T-cell (primary cell): ENCODE measurements around the gene COL6A3. TPM values are rescaled to one million over a fixed set of nuclear protein-coding genes. Genes with fewer than 3 reads are reported as not detected.

Source experiments
- ATAC-seq, 4 experiments: fragments of 200-7000 bp in 3 of 4; fragments of 150-1000 bp in 1 of 4; cut with Tn5 transposase; replicated peaks in 1 of 4; 1 replicate in 3 of 4; 2 replicates in 1 of 4; pipeline ENCODE4 v1.10.0; 2021; ENCODE audit warnings: moderate library complexity in 3 of 4, mild to moderate bottlenecking in 2 of 4, moderate number of reproducible peaks in 1 of 4
- CTCF ChIA-PET, 2 donors: fragments of 300-600 bp; sonication (Branson Sonifier 250); formaldehyde crosslinking; loops; one replicate each; lab custom pipeline; 2022; ENCODE audit warnings: antibody characterized with exemption in 2 of 2; lab: Charles Lee
- POLR2A ChIA-PET, 2 donors: fragments of 300-600 bp; sonication (Branson Sonifier 250); formaldehyde crosslinking; loops; one replicate each; lab custom pipeline; 2022; ENCODE audit warnings: antibody characterized with exemption in 2 of 2; lab: Charles Lee
- DNase-seq, 35 experiments: peaks; one replicate each; pipeline versions ENCODE4 v3.0.0 to v3.0.0-alpha.2; 2013 to 2023
- H3K27ac ChIP-seq: one replicate; pipeline ENCODE4 v1.5.1; 2013; ENCODE audit warnings: low read length
- H3K27me3 ChIP-seq, 2 experiments: replicated peaks in 1 of 2; 1 replicate in 1 of 2; 2 replicates in 1 of 2; pipeline versions ENCODE4 v1.6.1 to v1.7.0; 2013; ENCODE audit warnings: low read length in 1 of 2, mixed read lengths in 1 of 2; ENCODE audit not compliant: control insufficient read depth in 2 of 2, insufficient read depth in 2 of 2; ENCODE audit errors: extremely low read depth in 1 of 2
- H3K36me3 ChIP-seq, 2 donors: 1 replicate in 1 of 2; 2 replicates in 1 of 2; pipeline versions ENCODE4 v1.6.1 to v1.7.0; 2013; ENCODE audit warnings: low read length in 1 of 2; ENCODE audit not compliant: control insufficient read depth in 2 of 2, insufficient read depth in 1 of 2; ENCODE audit errors: extremely low read depth in 1 of 2
- H3K4me1 ChIP-seq, 2 experiments: 1 replicate in 1 of 2; 2 replicates in 1 of 2; pipeline versions ENCODE4 v1.6.1 to v1.7.0; 2013; ENCODE audit warnings: low read length in 2 of 2, mixed read lengths in 1 of 2; ENCODE audit not compliant: insufficient read depth in 2 of 2, control insufficient read depth in 1 of 2; ENCODE audit errors: extremely low read depth in 1 of 2
- H3K4me3 ChIP-seq, 2 donors: 1 replicate in 1 of 2; 2 replicates in 1 of 2; pipeline versions ENCODE4 v1.5.1 to v1.7.0; 2013; ENCODE audit warnings: mild to moderate bottlenecking in 2 of 2, low read length in 1 of 2, moderate library complexity in 1 of 2; ENCODE audit not compliant: control insufficient read depth in 1 of 2; ENCODE audit errors: extremely low read depth in 1 of 2
- H3K9me3 ChIP-seq: 2 replicates; pipeline ENCODE4 v1.7.0; 2013
- H3K27ac Mint-ChIP-seq, 2 donors: one replicate each; pipeline ENCODE4 v1.8.0; 2020 to 2021; ENCODE audit warnings: mild to moderate bottlenecking in 2 of 2, mixed read lengths in 2 of 2
- H3K27me3 Mint-ChIP-seq, 2 donors: one replicate each; pipeline ENCODE4 v1.8.0; 2021 to 2022; ENCODE audit warnings: mixed read lengths in 2 of 2
- H3K36me3 Mint-ChIP-seq: one replicate; pipeline ENCODE4 v1.8.0; 2021; ENCODE audit warnings: mixed read lengths
- H3K4me1 Mint-ChIP-seq, 3 donors: one replicate each; pipeline ENCODE4 v1.8.0; 2020 to 2022; ENCODE audit warnings: mixed read lengths in 3 of 3, mild to moderate bottlenecking in 1 of 3
- H3K4me3 Mint-ChIP-seq, 3 donors: one replicate each; pipeline ENCODE4 v1.8.0; 2020 to 2022; ENCODE audit warnings: mild to moderate bottlenecking in 3 of 3, mixed read lengths in 3 of 3, moderate library complexity in 3 of 3
- H3K9me3 Mint-ChIP-seq, 3 donors: one replicate each; pipeline ENCODE4 v1.8.0; 2020 to 2022; ENCODE audit warnings: mixed read lengths in 3 of 3
- WGBS: methylation state at CpG from one replicate; pipeline ENCODE4 v1.1.5; 2013; ENCODE audit warnings: missing lambda C conversion rate; ENCODE audit not compliant: insufficient coverage; 5-methylcytosine and 5-hydroxymethylcytosine counted together
- total RNA-seq, 35 experiments: library from RNA in 6 of 35; stranded (reverse) in 6 of 35; fragments of 120-200 nt in 1 of 35; gene quantifications; one replicate each; pipeline versions ENCODE4 v1.2.1 to v1.2.4 and lab custom pipeline; 2013 to 2026

The COL6A3 gene
- total RNA-seq, 5 donors from 2014 or later (not counting 1 experiment from before 2014, with no cell fraction given) = 1.5 to 2.9 (median 2.5) TPM

- WGBS = 92% methylated on average over 1 of the region's 2 CpGs
- H3K27me3 Mint-ChIP-seq = peaks cover 0 to 2% of the 10 kb centered on the region in 2 donors
- no peaks in the 10 kb centered on the region for H3K27me3 ChIP-seq
- H3K27ac Mint-ChIP-seq = peak overlapping the region in 1 of 2 donors; percentile 40
- no peaks in the 10 kb centered on the region for H3K9me3 Mint-ChIP-seq
- DNase-seq = no peak
- no peak overlapping the region for H3K27ac ChIP-seq
- peaks cover 4% of the 10 kb centered on the region for H3K36me3 Mint-ChIP-seq
- no peaks in the 10 kb centered on the region for H3K4me1 Mint-ChIP-seq
- H3K4me3 Mint-ChIP-seq = no peak overlapping the region
- H3K4me3 ChIP-seq = no peak overlapping the region
- no peak for ATAC-seq
- H3K9me3 ChIP-seq = no peaks in the 10 kb centered on the region
- CTCF ChIA-PET = no interaction called here
- no peaks in the 10 kb centered on the region for H3K36me3 ChIP-seq
- no peaks in the 10 kb centered on the region for H3K4me1 ChIP-seq
- POLR2A ChIA-PET = no interaction called here
These were observed 16.9 kb downstream of the COL6A3 start for GRCh38 chr2:237397072-237397471.

- H3K27me3 ChIP-seq = no peaks in the 10 kb centered on the region
- no peaks in the 10 kb centered on the region for H3K9me3 ChIP-seq
- Mint-ChIP-seq H3K4me1 (no peaks in the 10 kb centered on the region), H3K9me3 (no peaks in the 10 kb centered on the region), H3K36me3 (peaks cover 4% of the 10 kb centered on the region), H3K4me3 (no peak overlapping the region), H3K27me3 (peaks cover 0 to 2% of the 10 kb centered on the region in 2 donors), H3K27ac (no peak overlapping the region)
- no peak overlapping the region for H3K27ac ChIP-seq
- ChIA-PET POLR2A (no interaction called here), CTCF (interaction anchor here in 1 of 2 donors (1.3 kb wide), 1 partner anchor 95 kb away, joined by 4 read pairs; no protein-coding TSS in a partner anchor)
- 95% methylated on average over 3 of the region's 4 CpGs for WGBS
- no peaks in the 10 kb centered on the region for H3K36me3 ChIP-seq
- DNase-seq (no peak), ATAC-seq (no peak)
- H3K4me3 ChIP-seq = no peak overlapping the region
- no peaks in the 10 kb centered on the region for H3K4me1 ChIP-seq
These were observed 20.4 kb downstream of the COL6A3 start for GRCh38 chr2:237393523-237393922.

DNA sequence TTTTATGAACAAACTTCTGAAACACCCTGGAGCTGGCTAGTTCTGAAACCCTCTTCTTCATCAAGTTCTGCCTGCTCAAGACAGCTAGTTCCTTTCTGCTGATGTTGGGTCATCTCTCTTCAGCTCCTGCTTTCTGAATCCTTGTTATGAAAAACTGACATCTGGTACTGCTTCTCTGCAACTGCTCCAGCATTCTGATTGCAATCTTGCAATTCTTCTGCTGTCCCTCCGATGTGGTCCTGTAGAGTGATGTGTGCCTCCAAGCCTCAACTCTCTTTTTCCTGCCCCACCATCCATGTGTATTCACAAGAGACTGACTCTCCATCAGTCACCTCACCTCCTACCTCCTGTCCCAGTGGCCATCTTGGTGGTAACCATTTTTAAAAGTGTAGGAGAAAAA lies 21.8 kb downstream of the COL6A3 start:
- Mint-ChIP-seq H3K27me3 (peaks cover 0 to 2% of the 10 kb centered on the region in 2 donors), H3K27ac (no peak overlapping the region), H3K4me3 (no peak overlapping the region), H3K4me1 (no peaks in the 10 kb centered on the region), H3K36me3 (peaks cover 4% of the 10 kb centered on the region), H3K9me3 (no peaks in the 10 kb centered on the region)
- Histone ChIP-seq H3K4me3 (no peak overlapping the region), H3K4me1 (no peaks in the 10 kb centered on the region), H3K36me3 (no peaks in the 10 kb centered on the region), H3K27ac (no peak overlapping the region), H3K27me3 (no peaks in the 10 kb centered on the region), H3K9me3 (no peaks in the 10 kb centered on the region)
- no CpG with 5 or more reads among the region's 1 CpG for WGBS
- ATAC-seq = no peak
- POLR2A ChIA-PET = no interaction called here
- no peak for DNase-seq
- CTCF ChIA-PET = no interaction called here

DNA sequence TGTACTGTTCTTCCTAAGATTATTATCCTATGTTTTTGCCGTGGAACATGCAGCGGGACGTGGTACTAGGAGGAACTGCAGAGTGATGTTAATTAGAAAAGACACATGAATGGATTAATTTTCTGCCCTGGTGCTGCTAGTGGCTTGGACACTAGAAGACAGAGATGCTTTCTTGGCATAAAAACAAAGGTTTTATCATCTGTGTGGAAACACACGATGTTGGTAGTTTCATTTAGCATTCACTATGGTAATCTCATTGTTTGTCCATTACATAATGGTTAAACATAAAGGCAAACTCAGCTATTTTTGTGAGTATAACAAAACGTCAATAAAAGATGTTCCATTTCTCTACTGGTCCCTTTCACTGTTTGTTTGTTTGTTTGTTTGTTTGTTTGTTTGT lies 22.8 kb downstream of the COL6A3 start:
- WGBS = 89% methylated on average over 3 of the region's 5 CpGs
- Mint-ChIP-seq H3K4me1 (no peaks in the 10 kb centered on the region), H3K36me3 (peaks cover 4% of the 10 kb centered on the region), H3K9me3 (no peaks in the 10 kb centered on the region), H3K27ac (no peak overlapping the region), H3K27me3 (no peaks in the 10 kb centered on the region), H3K4me3 (no peak overlapping the region)
- Histone ChIP-seq H3K9me3 (no peaks in the 10 kb centered on the region), H3K27ac (no peak overlapping the region), H3K4me1 (no peaks in the 10 kb centered on the region), H3K27me3 (no peaks in the 10 kb centered on the region), H3K36me3 (no peaks in the 10 kb centered on the region), H3K4me3 (no peak overlapping the region)
- ChIA-PET CTCF (no interaction called here), POLR2A (no interaction called here)
- DNase-seq = no peak
- no peak for ATAC-seq

- H3K9me3 Mint-ChIP-seq = no peaks in the 10 kb centered on the region
- DNase-seq (no peak), ATAC-seq (no peak)
- H3K4me1 Mint-ChIP-seq = no peaks in the 10 kb centered on the region
- Histone ChIP-seq H3K4me3 (no peak overlapping the region), H3K27me3 (no peaks in the 10 kb centered on the region), H3K27ac (no peak overlapping the region), H3K36me3 (no peaks in the 10 kb centered on the region), H3K9me3 (no peaks in the 10 kb centered on the region), H3K4me1 (no peaks in the 10 kb centered on the region)
- no peak overlapping the region for H3K27ac Mint-ChIP-seq
- WGBS = 69% methylated on average over 2 of the region's 2 CpGs
- H3K36me3 Mint-ChIP-seq = peaks cover 3% of the 10 kb centered on the region
- no peaks in the 10 kb centered on the region for H3K27me3 Mint-ChIP-seq
- CTCF ChIA-PET = no interaction called here
- POLR2A ChIA-PET = no interaction called here
- H3K4me3 Mint-ChIP-seq = no peak overlapping the region
These were observed 23.7 kb downstream of the COL6A3 start for GRCh38 chr2:237390235-237390634.

DNA sequence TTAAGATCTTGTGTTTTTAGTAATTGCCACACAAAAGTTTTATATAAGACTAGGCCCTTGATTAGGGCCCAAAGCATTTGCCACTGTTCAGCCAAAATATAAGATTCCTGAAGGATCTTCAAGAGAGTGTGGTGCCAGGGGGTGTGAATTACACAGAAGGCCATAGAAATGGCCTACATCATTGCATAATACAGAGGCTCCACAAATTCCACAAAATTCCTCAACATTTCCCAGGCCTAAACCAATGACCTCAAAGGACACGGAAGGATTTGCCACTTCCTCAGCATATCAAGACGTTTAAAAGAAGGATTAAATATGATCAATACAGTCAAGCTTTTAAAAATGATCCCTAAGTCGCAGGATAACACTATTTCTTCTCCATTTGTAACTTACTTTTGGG lies 24.1 kb downstream of the COL6A3 start:
- Mint-ChIP-seq H3K36me3 (no peaks in the 10 kb centered on the region), H3K4me1 (no peaks in the 10 kb centered on the region), H3K9me3 (no peaks in the 10 kb centered on the region), H3K27ac (no peak overlapping the region), H3K4me3 (no peak overlapping the region), H3K27me3 (no peaks in the 10 kb centered on the region)
- WGBS = no CpG with 5 or more reads among the region's 3 CpGs
- H3K9me3 ChIP-seq = no peaks in the 10 kb centered on the region
- H3K36me3 ChIP-seq = no peaks in the 10 kb centered on the region
- no peak for ATAC-seq
- no peaks in the 10 kb centered on the region for H3K4me1 ChIP-seq
- ChIA-PET POLR2A (no interaction called here), CTCF (no interaction called here)
- H3K27ac ChIP-seq = no peak overlapping the region
- no peak overlapping the region for H3K4me3 ChIP-seq
- no peaks in the 10 kb centered on the region for H3K27me3 ChIP-seq
- DNase-seq = no peak

GRCh38 chr2:237388036-237388435 lies 25.9 kb downstream of the COL6A3 start:
- Histone ChIP-seq H3K9me3 (no peaks in the 10 kb centered on the region), H3K27me3 (peaks cover 0 to 3% of the 10 kb centered on the region in 2 experiments), H3K4me1 (no peaks in the 10 kb centered on the region), H3K36me3 (no peaks in the 10 kb centered on the region), H3K27ac (no peak overlapping the region), H3K4me3 (no peak overlapping the region)
- POLR2A ChIA-PET = no interaction called here
- no peaks in the 10 kb centered on the region for H3K36me3 Mint-ChIP-seq
- no CpG with 5 or more reads among the region's 5 CpGs for WGBS
- no peak overlapping the region for H3K27ac Mint-ChIP-seq
- DNase-seq = no peak
- no peak for ATAC-seq
- H3K4me3 Mint-ChIP-seq = no peak overlapping the region
- CTCF ChIA-PET = no interaction called here
- no peaks in the 10 kb centered on the region for H3K27me3 Mint-ChIP-seq
- H3K4me1 Mint-ChIP-seq = no peaks in the 10 kb centered on the region
- H3K9me3 Mint-ChIP-seq = no peaks in the 10 kb centered on the region
